Smooth muscle cell (in vitro differentiated cells): Measurements from ENCODE around the gene ABCG5. TPM values are rescaled to one million over a fixed set of nuclear protein-coding genes. Genes with fewer than 3 reads are reported as not detected.

Source experiments
- DNase-seq: peaks from one replicate; lab custom pipeline; 2025; ENCODE audit not compliant: unreplicated experiment; lab: John Stamatoyannopoulos, UW
- H2AFZ ChIP-seq: fragments of 200-600 bp; sonication (generic); 2 replicates; pipeline ENCODE4 v1.6.0; 2016; ENCODE audit warnings: antibody characterized with exemption, low read depth, mild to moderate bottlenecking
- H3F3A ChIP-seq: fragments of 200-600 bp; sonication (generic); 2 replicates; pipeline ENCODE4 v1.6.0; 2017; ENCODE audit warnings: antibody characterized with exemption, low read depth
- H3K27ac ChIP-seq: fragments of 200-600 bp; sonication (generic); 2 replicates; pipeline ENCODE4 v1.5.1; 2016; ENCODE audit warnings: low read depth, mild to moderate bottlenecking
- H3K27me3 ChIP-seq: fragments of 200-600 bp; sonication (generic); 2 replicates; pipeline ENCODE4 v1.6.1; 2016; ENCODE audit warnings: low read depth, mild to moderate bottlenecking
- H3K36me3 ChIP-seq: fragments of 200-600 bp; sonication (generic); 2 replicates; pipeline ENCODE4 v1.5.1; 2016; ENCODE audit warnings: low read depth
- H3K4me1 ChIP-seq: fragments of 200-600 bp; sonication (generic); 2 replicates; pipeline ENCODE4 v1.5.1; 2016; ENCODE audit warnings: low read depth
- H3K4me2 ChIP-seq: fragments of 200-600 bp; sonication (generic); 2 replicates; pipeline ENCODE4 v1.6.0; 2016; ENCODE audit warnings: mild to moderate bottlenecking
- H3K4me3 ChIP-seq: fragments of 200-600 bp; sonication (generic); 2 replicates; pipeline ENCODE4 v1.5.1; 2016; ENCODE audit warnings: mild to moderate bottlenecking
- H3K79me2 ChIP-seq: fragments of 200-600 bp; sonication (generic); 2 replicates; pipeline ENCODE4 v1.6.0; 2016; ENCODE audit warnings: low read depth, mild to moderate bottlenecking
- H3K9ac ChIP-seq: fragments of 200-600 bp; sonication (generic); 2 replicates; pipeline ENCODE4 v1.6.0; 2016; ENCODE audit warnings: low read depth
- H3K9me3 ChIP-seq: fragments of 200-600 bp; sonication (generic); replicated peaks from 2 replicates; pipeline ENCODE4 v1.5.1; 2016; ENCODE audit warnings: low read depth
- H4K20me1 ChIP-seq: fragments of 200-600 bp; sonication (generic); 2 replicates; pipeline ENCODE4 v1.6.0; 2016; ENCODE audit warnings: low read depth
- CTCF ChIP-seq: fragments of 200-600 bp; sonication (generic); IDR thresholded peaks from 2 replicates; pipeline ENCODE4 v1.5.1; 2017; ENCODE audit warnings: borderline replicate concordance, mild to moderate bottlenecking, antibody characterized with exemption; ENCODE audit not compliant: insufficient read depth, poor library complexity, severe bottlenecking
- WGBS: methylation state at CpG from one replicate; pipeline ENCODE4 v1.1.7; 2016; ENCODE audit warnings: low lambda C conversion rate; 5-methylcytosine and 5-hydroxymethylcytosine counted together
- polyA plus RNA-seq: library from polyadenylated mRNA; unstranded; fragments of >200 nt; fragmentation: Nextera tagmentation; extraction: Ambion mirVana; gene quantifications from 2 replicates; pipeline ENCODE4 v1.2.1, GENCODE V29; 2016
- total RNA-seq: library from RNA; depleted of rRNA; stranded (reverse); fragments of >200 nt; gene quantifications from 2 replicates; pipeline ENCODE4 v1.2.3, GENCODE V29; 2014

ABCG5 gene
- total and polyA plus RNA-seq, 2 experiments from 2014 or later: not detected

DNA sequence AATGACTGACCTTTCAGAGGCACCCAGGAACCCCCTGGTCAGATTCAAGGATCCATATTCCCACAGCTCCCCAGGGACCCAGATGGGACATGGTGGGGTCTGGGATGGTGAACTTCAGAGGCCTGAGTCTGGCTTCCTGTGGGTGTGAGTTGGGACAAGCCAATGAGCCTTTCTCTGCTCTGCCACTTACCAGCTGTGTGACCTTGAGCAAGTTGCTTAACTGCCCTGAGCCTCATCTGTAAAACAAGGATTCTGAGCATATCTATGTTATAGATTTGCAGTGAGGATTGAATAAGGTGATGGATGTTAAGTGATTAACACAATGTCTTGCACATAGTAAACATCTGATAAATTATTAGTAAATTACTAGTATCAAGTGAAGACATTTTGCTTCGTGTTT lies 6.5 kb upstream of the ABCG5 start:
- no peak for DNase-seq
- Histone ChIP-seq H3K9me3 (no peaks in the 10 kb centered on the region), H3K4me2 (no peak overlapping the region), H3K9ac (no peak overlapping the region), H3K36me3 (no peaks in the 10 kb centered on the region), H3K27ac (no peak overlapping the region), H3F3A (no peaks in the 10 kb centered on the region), H3K4me3 (no peak overlapping the region), H2AFZ (no peak overlapping the region), H3K27me3 (no peaks in the 10 kb centered on the region), H3K4me1 (no peaks in the 10 kb centered on the region), H3K79me2 (no peaks in the 10 kb centered on the region), H4K20me1 (no peaks in the 10 kb centered on the region)
- 82% methylated on average over 1 of the region's 1 CpG for WGBS
- no peak for TF ChIP-seq CTCF

- no peak for TF ChIP-seq CTCF
- H3K79me2 ChIP-seq: no peaks in the 10 kb centered on the region
- H3K4me1 ChIP-seq: no peaks in the 10 kb centered on the region
- no peak for DNase-seq
- H3K9me3 ChIP-seq: no peaks in the 10 kb centered on the region
- no peaks in the 10 kb centered on the region for H3K36me3 ChIP-seq
- no peaks in the 10 kb centered on the region for H4K20me1 ChIP-seq
- no peak overlapping the region for H3K4me2 ChIP-seq
- H3K27me3 ChIP-seq: no peaks in the 10 kb centered on the region
- no peak overlapping the region for H3K4me3 ChIP-seq
- H3F3A ChIP-seq: no peaks in the 10 kb centered on the region
- WGBS: 92% methylated on average over 9 of the region's 9 CpGs
- H3K9ac ChIP-seq: no peak overlapping the region
- H2AFZ ChIP-seq: no peak overlapping the region
- H3K27ac ChIP-seq: no peak overlapping the region
Measured at GRCh38 chr2:43842866-43843226, 4.2 kb upstream of the ABCG5 start.

GRCh38 chr2:43841949-43842865 lies 3.6 kb upstream of the ABCG5 start:
- Histone ChIP-seq H3K27ac (no peak overlapping the region), H3F3A (no peaks in the 10 kb centered on the region), H3K27me3 (no peaks in the 10 kb centered on the region), H3K36me3 (no peaks in the 10 kb centered on the region), H3K4me2 (no peak overlapping the region), H3K9ac (no peak overlapping the region), H4K20me1 (no peaks in the 10 kb centered on the region), H3K4me1 (no peaks in the 10 kb centered on the region), H3K79me2 (no peaks in the 10 kb centered on the region), H2AFZ (no peak overlapping the region), H3K9me3 (no peaks in the 10 kb centered on the region), H3K4me3 (no peak overlapping the region)
- WGBS: 91% methylated on average over 14 of the region's 14 CpGs
- no peak for DNase-seq
- no peak for TF ChIP-seq CTCF

- Histone ChIP-seq H3K4me3 (no peak overlapping the region), H2AFZ (no peak overlapping the region), H3K36me3 (no peaks in the 10 kb centered on the region), H3K27ac (no peak overlapping the region), H3K9ac (no peak overlapping the region), H3K4me1 (no peaks in the 10 kb centered on the region), H3K9me3 (no peaks in the 10 kb centered on the region), H3K4me2 (no peak overlapping the region), H3K27me3 (no peaks in the 10 kb centered on the region), H3K79me2 (no peaks in the 10 kb centered on the region), H3F3A (no peaks in the 10 kb centered on the region), H4K20me1 (no peaks in the 10 kb centered on the region)
- DNase-seq: no peak
- 81% methylated on average over 5 of the region's 5 CpGs for WGBS
- no peak for TF ChIP-seq CTCF
Measured at GRCh38 chr2:43840965-43841364, 2.3 kb upstream of the ABCG5 start.
